Prostate gland (tissue), 2 donors: ENCODE data around the gene VAV2.

Experiments
- POLR2A ChIP-seq: fragments of 450-650 bp; IDR thresholded peaks from one replicate; pipeline ENCODE4 v1.6.1; 2016; ENCODE audit warnings: antibody characterized with exemption, mild to moderate bottlenecking
- TF ChIP-seq, protein P1 (sequence below), 4 experiments: fragments of 200-600 bp in 2 of 4; fragments of 450-650 bp in 2 of 4; sonication (generic) in 2 of 4; IDR thresholded peaks; 1 replicate in 3 of 4; 2 replicates in 1 of 4; pipeline ENCODE4 v1.5.1; 2016 to 2019; ENCODE audit warnings: antibody characterized with exemption in 4 of 4, mild to moderate bottlenecking in 2 of 4, moderate library complexity in 2 of 4

DNA sequence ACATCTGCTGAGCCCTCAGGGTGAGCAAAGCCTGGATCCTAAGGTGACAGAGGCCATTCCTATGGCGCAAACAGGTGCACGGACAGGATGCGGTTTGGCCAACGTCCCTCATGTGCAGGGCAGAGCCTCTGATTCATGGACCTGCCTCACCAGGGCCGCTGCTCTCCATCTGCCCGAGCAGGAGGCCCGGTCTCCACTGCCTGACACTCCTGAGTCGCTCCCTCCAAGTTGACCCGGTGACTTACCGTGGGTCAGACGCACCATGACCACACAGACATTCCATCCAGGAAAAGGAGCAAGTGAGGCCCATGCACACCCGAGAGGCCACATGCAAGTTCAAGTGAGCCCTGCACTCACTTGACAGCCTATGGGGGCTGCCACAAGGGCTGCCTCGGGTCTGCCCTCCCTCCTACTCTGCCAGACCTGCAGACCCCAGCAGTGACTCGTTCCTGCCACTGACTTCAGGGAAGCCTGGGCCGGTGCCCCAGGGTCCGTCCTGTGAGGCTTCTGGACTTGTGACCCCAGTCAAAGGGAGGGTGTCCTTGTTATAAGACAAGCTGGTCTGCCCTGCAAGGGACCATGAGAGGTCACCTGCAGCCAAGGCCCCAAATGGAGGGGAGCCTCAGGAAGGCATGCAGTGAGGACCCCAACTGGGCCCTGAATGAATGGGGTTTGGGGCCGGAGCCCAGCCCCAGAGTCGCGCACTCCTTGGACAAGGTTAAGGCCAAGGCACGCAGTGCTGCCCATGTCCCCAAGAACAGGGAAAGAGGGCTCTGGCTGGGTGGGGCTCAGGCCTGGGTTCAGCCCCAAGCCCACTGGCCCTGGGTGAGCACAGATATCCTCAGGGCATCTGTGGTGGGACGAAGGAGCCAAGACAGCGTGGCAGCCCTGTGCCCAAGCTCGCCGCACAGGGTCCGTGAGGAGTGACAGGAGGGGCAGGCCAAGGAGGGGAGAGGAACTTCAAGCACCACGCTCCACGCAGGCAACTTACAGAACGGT is 43.2 kb upstream of the VAV2 start:
- TF ChIP-seq, protein P1, sequence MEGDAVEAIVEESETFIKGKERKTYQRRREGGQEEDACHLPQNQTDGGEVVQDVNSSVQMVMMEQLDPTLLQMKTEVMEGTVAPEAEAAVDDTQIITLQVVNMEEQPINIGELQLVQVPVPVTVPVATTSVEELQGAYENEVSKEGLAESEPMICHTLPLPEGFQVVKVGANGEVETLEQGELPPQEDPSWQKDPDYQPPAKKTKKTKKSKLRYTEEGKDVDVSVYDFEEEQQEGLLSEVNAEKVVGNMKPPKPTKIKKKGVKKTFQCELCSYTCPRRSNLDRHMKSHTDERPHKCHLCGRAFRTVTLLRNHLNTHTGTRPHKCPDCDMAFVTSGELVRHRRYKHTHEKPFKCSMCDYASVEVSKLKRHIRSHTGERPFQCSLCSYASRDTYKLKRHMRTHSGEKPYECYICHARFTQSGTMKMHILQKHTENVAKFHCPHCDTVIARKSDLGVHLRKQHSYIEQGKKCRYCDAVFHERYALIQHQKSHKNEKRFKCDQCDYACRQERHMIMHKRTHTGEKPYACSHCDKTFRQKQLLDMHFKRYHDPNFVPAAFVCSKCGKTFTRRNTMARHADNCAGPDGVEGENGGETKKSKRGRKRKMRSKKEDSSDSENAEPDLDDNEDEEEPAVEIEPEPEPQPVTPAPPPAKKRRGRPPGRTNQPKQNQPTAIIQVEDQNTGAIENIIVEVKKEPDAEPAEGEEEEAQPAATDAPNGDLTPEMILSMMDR (IDR thresholded peaks at IDR 0.05) = no peak
- no peak for TF ChIP-seq POLR2A
